ENCODE results near the gene KRT80. TPM values are rescaled to one million over a fixed set of nuclear protein-coding genes. Genes with fewer than 3 reads are reported as not detected.

Gene KRT80
- total and polyA plus RNA-seq, 3 donors from 2014 or later, result 0.50 to 1.0 (median 0.94) TPM

- WGBS, 2 donors, result 60 to 79% methylated on average over 1 to 18 of the region's 19 CpGs
These were observed 11.5 kb upstream of the KRT80 start for GRCh38 chr12:52203079-52203921.

GRCh38 chr12:52202361-52203078 is 10.7 kb upstream of the KRT80 start:
- no peak for TF ChIP-seq CTCF (IDR thresholded peaks at IDR 0.05)
- no peak for TF ChIP-seq POLR2A (IDR thresholded peaks at IDR 0.05)
- Histone ChIP-seq H3K27ac (no peak overlapping the region), H3K4me1 (no peaks in the 10 kb centered on the region), H3K4me3 (no peak overlapping the region), H3K27me3 (no peaks in the 10 kb centered on the region), H3K9me3 (no peaks in the 10 kb centered on the region), H3K36me3 (ENCODE audit: low read depth, missing control alignments) (no peaks in the 10 kb centered on the region)
- DNase-seq, result no peak
- intact Hi-C loops (cut with DNase I; ENCODE audit: low total_unique reads), result no loop called here
- 28 to 39% methylated on average over 12 to 18 of the region's 18 CpGs for WGBS, 2 donors

More at GRCh38 chr12:52203079-52203921, 11.5 kb upstream of the KRT80 start:
- H3K9me3 ChIP-seq, result no peaks in the 10 kb centered on the region
- H3K27me3 ChIP-seq, result no peaks in the 10 kb centered on the region
- no peak overlapping the region for H3K4me3 ChIP-seq
- no peak for DNase-seq
- no peak overlapping the region for H3K27ac ChIP-seq
- H3K4me1 ChIP-seq, result no peaks in the 10 kb centered on the region
- no peaks in the 10 kb centered on the region for H3K36me3 ChIP-seq (ENCODE audit: low read depth, missing control alignments)
- TF ChIP-seq POLR2A (IDR thresholded peaks at IDR 0.05) (no peak), CTCF (IDR thresholded peaks at IDR 0.05) (no peak)
- intact Hi-C loops (cut with DNase I; ENCODE audit: low total_unique reads), result no loop called here

DNA sequence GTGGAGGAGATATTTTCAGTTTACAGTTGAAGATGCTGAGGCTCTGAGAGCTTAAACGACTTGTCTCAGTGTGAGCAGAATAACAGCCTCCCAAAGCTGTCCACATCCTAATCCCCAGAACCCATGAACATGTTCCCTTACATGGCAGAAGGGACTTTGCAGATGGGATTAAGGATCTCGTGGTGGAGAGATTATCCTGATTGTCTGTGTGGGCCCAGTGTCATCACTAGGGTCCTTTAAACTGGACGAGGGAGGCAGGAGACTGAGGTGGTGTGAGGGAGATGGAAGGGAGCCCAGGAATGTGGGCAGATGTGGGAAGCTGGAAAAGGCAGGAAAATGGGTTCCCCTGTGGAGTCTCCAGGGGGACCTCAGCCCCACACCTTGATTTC is 9.6 kb upstream of the KRT80 start:
- Histone ChIP-seq H3K4me1 (no peaks in the 10 kb centered on the region), H3K36me3 (ENCODE audit: low read depth, missing control alignments) (no peaks in the 10 kb centered on the region), H3K27ac (no peak overlapping the region), H3K27me3 (no peaks in the 10 kb centered on the region), H3K4me3 (no peak overlapping the region), H3K9me3 (no peaks in the 10 kb centered on the region)
- no peak for TF ChIP-seq CTCF (IDR thresholded peaks at IDR 0.05)
- TF ChIP-seq POLR2A (IDR thresholded peaks at IDR 0.05), result no peak
- intact Hi-C loops (cut with DNase I; ENCODE audit: low total_unique reads), result no loop called here
- DNase-seq, result no peak
- WGBS, 2 donors, result 33 to 58% methylated on average over 3 of the region's 3 CpGs

DNA sequence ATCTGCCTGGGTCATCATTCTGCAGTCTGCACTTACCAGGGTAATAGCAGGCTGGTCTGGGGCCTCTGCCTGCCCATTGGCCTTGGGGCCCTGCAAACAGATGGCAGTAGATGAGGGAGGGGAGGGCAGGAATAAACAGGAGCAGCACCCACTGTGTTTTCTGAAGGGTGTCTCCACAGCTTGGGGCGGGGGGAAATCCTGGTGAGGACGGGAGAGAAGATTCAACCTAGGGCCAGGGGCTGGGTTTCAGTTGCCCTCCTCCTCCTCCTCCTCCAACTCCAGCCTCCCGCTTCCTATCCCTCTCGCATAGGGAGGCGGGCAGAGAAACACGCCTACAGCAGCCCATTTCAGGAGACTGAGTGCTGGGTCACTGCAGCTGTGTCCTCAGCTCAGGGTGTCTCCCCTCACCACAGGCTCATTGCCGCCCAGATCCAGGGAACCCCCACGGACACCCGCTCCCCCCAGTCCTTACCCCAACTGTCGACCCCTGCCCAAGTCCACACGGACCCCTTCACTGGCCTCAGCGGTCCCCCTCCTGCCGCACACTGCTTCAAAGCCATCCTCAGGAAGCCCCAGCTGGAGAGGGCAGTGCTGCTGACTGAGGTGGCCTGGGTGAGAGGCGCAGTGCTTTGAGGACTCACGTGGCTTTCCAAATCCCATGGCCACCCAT is 9.1 kb upstream of the KRT80 start:
- Histone ChIP-seq H3K27me3 (no peaks in the 10 kb centered on the region), H3K4me3 (no peak overlapping the region), H3K9me3 (no peaks in the 10 kb centered on the region), H3K27ac (no peak overlapping the region), H3K4me1 (no peaks in the 10 kb centered on the region), H3K36me3 (ENCODE audit: low read depth, missing control alignments) (no peaks in the 10 kb centered on the region)
- TF ChIP-seq POLR2A (IDR thresholded peaks at IDR 0.05) (no peak), CTCF (IDR thresholded peaks at IDR 0.05) (no peak)
- WGBS, 2 donors, result 82 to 84% methylated on average over 8 to 15 of the region's 15 CpGs
- DNase-seq, result no peak
- intact Hi-C loops (cut with DNase I; ENCODE audit: low total_unique reads), result no loop called here
